ENCODE data around the gene PRKCI.

- no peak for TF ChIP-seq CTCF (IDR thresholded peaks at IDR 0.05)
- TF ChIP-seq USF2 (IDR thresholded peaks at IDR 0.05) = no peak
- TF ChIP-seq ESRRA (IDR thresholded peaks at IDR 0.05; ENCODE audit: borderline replicate concordance, low read length) = no peak
- TF ChIP-seq, protein P1, sequence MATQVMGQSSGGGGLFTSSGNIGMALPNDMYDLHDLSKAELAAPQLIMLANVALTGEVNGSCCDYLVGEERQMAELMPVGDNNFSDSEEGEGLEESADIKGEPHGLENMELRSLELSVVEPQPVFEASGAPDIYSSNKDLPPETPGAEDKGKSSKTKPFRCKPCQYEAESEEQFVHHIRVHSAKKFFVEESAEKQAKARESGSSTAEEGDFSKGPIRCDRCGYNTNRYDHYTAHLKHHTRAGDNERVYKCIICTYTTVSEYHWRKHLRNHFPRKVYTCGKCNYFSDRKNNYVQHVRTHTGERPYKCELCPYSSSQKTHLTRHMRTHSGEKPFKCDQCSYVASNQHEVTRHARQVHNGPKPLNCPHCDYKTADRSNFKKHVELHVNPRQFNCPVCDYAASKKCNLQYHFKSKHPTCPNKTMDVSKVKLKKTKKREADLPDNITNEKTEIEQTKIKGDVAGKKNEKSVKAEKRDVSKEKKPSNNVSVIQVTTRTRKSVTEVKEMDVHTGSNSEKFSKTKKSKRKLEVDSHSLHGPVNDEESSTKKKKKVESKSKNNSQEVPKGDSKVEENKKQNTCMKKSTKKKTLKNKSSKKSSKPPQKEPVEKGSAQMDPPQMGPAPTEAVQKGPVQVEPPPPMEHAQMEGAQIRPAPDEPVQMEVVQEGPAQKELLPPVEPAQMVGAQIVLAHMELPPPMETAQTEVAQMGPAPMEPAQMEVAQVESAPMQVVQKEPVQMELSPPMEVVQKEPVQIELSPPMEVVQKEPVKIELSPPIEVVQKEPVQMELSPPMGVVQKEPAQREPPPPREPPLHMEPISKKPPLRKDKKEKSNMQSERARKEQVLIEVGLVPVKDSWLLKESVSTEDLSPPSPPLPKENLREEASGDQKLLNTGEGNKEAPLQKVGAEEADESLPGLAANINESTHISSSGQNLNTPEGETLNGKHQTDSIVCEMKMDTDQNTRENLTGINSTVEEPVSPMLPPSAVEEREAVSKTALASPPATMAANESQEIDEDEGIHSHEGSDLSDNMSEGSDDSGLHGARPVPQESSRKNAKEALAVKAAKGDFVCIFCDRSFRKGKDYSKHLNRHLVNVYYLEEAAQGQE (IDR thresholded peaks at IDR 0.05) = no peak
- no peak for TF ChIP-seq RFX5 (IDR thresholded peaks at IDR 0.05)
Observed at GRCh38 chr3:170322566-170323269, 100.5 kb downstream of the PRKCI start.

All from A549 (cell line).